KMS-11 (cell line): ENCODE measurements around the gene SLC30A1.

Experiments used
- H2AFZ ChIP-seq: fragments of 200-600 bp; sonication (generic); 2 replicates; pipeline ENCODE4 v1.6.1; 2016; ENCODE audit warnings: antibody characterized with exemption, mixed run types, low read depth
- H3K27ac ChIP-seq: fragments of 200-600 bp; sonication (generic); 2 replicates; pipeline ENCODE4 v1.6.1; 2016; ENCODE audit warnings: mild to moderate bottlenecking, mixed run types
- H3K27me3 ChIP-seq: fragments of 200-600 bp; sonication (generic); 2 replicates; pipeline ENCODE4 v1.6.1; 2017; ENCODE audit warnings: mild to moderate bottlenecking, low read depth, mixed run types, moderate library complexity; ENCODE audit not compliant: insufficient read depth
- H3K36me3 ChIP-seq: fragments of 200-600 bp; sonication (generic); 2 replicates; pipeline ENCODE4 v1.6.1; 2017; ENCODE audit warnings: mild to moderate bottlenecking, mixed run types; ENCODE audit not compliant: insufficient read depth
- H3K4me1 ChIP-seq: fragments of 200-600 bp; sonication (generic); 2 replicates; pipeline ENCODE4 v1.6.1; 2016; ENCODE audit warnings: mild to moderate bottlenecking, low read depth, mixed run types; ENCODE audit not compliant: poor library complexity, severe bottlenecking
- H3K4me2 ChIP-seq: fragments of 200-600 bp; sonication (generic); 2 replicates; pipeline ENCODE4 v1.7.0; 2016; ENCODE audit warnings: mild to moderate bottlenecking, mixed run types
- H3K4me3 ChIP-seq: fragments of 200-600 bp; sonication (generic); IDR thresholded peaks from 2 replicates; pipeline ENCODE4 v1.6.1; 2017; ENCODE audit warnings: low read depth, low read length, mixed read lengths; ENCODE audit not compliant: insufficient read depth
- H3K79me2 ChIP-seq: fragments of 200-600 bp; sonication (generic); 2 replicates; pipeline ENCODE4 v1.6.1; 2016; ENCODE audit warnings: low read depth, mixed run types; ENCODE audit not compliant: insufficient read depth
- H3K9ac ChIP-seq: fragments of 200-600 bp; sonication (generic); 2 replicates; pipeline ENCODE4 v1.6.1; 2016; ENCODE audit warnings: mild to moderate bottlenecking, mixed run types
- H4K20me1 ChIP-seq: fragments of 200-600 bp; sonication (generic); 2 replicates; pipeline ENCODE4 v1.6.1; 2016; ENCODE audit warnings: mild to moderate bottlenecking, mixed run types; ENCODE audit not compliant: insufficient read depth
- TF ChIP-seq, protein P1 (sequence below): fragments of 200-600 bp; sonication (generic); conservative IDR thresholded peaks from 2 replicates; pipeline ENCODE4 v1.6.1; 2017; ENCODE audit warnings: low read depth, mild to moderate bottlenecking, antibody characterized with exemption, low read length, moderate library complexity, mixed read lengths

The SLC30A1 gene

DNA sequence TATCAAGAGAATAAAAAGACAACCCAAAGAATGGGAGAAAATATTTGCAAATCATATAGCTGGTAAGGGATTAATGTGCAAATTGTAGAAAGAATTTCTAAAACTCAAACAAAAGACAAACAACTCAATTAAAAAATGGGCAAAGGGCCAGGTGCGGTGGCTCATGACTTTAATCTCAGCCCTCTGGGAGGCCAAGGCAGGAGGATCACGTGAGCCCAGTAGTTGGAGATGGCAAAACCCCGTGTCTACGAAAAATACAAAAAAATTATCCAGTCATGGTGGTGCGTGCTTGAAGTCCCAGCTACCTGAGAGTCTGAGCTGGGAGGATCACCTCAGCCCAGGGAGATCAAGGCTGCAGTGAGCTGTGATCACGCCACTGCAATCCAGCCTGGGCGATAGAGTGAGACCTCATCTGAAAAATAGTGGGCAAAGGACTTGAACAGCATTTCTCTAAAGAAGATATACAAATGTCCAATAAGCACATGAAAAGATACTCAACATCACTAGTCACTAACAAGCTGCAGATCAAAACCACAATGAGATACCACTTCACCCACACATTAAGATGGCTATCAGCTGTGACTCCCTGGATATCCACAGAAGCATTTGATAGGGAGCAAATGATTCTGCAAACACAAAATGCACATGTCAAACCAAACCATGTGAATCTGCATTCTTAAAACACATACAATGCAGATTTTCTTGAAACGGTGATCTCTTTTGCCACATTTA, 20.9 kb downstream of the SLC30A1 start:
- Histone ChIP-seq H3K27ac (no peak overlapping the region), H3K27me3 (no peaks in the 10 kb centered on the region), H4K20me1 (no peaks in the 10 kb centered on the region), H3K36me3 (no peaks in the 10 kb centered on the region), H3K4me3 (no peak overlapping the region), H3K4me1 (no peaks in the 10 kb centered on the region), H3K4me2 (no peak overlapping the region), H2AFZ (no peak overlapping the region), H3K9ac (no peak overlapping the region), H3K79me2 (no peaks in the 10 kb centered on the region)
- TF ChIP-seq, protein P1, sequence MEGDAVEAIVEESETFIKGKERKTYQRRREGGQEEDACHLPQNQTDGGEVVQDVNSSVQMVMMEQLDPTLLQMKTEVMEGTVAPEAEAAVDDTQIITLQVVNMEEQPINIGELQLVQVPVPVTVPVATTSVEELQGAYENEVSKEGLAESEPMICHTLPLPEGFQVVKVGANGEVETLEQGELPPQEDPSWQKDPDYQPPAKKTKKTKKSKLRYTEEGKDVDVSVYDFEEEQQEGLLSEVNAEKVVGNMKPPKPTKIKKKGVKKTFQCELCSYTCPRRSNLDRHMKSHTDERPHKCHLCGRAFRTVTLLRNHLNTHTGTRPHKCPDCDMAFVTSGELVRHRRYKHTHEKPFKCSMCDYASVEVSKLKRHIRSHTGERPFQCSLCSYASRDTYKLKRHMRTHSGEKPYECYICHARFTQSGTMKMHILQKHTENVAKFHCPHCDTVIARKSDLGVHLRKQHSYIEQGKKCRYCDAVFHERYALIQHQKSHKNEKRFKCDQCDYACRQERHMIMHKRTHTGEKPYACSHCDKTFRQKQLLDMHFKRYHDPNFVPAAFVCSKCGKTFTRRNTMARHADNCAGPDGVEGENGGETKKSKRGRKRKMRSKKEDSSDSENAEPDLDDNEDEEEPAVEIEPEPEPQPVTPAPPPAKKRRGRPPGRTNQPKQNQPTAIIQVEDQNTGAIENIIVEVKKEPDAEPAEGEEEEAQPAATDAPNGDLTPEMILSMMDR, result no peak

DNA sequence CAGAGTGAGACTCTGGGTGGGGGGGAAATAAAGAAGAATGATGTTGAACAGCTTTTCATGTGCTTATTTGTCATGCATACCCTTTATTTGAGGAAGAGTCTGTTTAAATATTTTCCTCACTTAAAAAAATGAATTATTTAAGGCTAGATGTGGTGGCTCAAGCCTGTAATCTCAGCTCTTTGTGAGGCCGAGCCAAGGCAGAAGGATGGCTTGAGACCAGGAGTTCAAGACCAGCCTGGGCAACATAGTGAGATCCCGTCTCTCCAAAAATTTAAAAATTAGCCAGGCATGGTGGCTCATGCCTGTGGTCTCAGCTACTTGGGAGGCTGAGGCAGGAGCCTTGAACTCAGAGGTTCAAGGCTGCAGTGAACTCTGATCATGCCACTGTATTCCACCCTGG, 25.4 kb downstream of the SLC30A1 start:
- TF ChIP-seq, protein P1, result no peak
- no peak overlapping the region for H3K4me3 ChIP-seq
- H3K27ac ChIP-seq, result no peak overlapping the region
- H3K36me3 ChIP-seq, result no peaks in the 10 kb centered on the region
- H3K27me3 ChIP-seq, result no peaks in the 10 kb centered on the region; the same call in 1 of the 2 replicates
- no peak overlapping the region for H3K4me2 ChIP-seq
- H3K79me2 ChIP-seq, result no peaks in the 10 kb centered on the region
- H2AFZ ChIP-seq, result no peak overlapping the region
- H3K9ac ChIP-seq, result no peak overlapping the region
- no peaks in the 10 kb centered on the region for H4K20me1 ChIP-seq
- H3K4me1 ChIP-seq, result peaks cover 2% of the 10 kb centered on the region

DNA sequence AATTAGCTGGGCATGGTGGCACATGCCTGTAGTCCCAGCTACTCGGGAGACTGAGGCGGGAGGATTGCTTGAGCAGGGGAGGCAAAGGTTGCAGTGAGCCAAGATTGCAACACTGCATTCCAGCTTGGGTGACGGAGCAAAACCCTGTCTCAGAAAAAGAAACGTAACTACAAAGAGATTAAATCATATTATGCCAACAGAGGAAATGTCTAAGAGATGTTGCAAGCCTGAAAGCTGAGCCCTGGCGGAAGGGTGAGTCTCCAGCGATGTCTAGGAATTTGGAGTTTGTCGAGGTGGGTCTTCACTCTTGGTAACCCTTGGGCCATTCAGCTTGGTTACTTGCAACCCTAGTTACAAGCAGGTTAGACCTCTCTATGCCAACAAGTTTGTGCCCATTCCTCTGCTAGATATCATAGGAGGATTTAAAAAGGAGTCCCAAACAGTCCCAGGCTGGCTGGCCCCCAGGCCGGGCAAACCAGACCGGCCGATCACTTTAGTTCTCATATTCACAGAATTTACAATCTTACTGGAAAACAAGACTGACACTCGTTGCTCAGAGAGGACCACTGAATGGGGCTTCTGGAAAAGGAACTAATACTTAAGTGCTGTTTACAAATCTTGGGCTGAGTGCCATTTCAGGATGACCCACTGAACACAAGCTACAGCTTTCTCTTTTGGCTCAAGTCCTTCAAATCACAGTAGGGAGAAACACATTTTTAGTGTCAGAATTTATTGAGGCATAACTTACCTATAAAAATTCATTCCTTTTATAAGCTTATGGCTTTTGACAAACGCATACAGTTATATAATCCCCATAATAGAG, 27.1 kb downstream of the SLC30A1 start:
- peaks cover 9% of the 10 kb centered on the region for H3K4me1 ChIP-seq
- H2AFZ ChIP-seq, result no peak overlapping the region
- H3K4me3 ChIP-seq, result no peak overlapping the region
- no peak overlapping the region for H3K9ac ChIP-seq
- H3K27me3 ChIP-seq, result no peaks in the 10 kb centered on the region; the same call in 1 of the 2 replicates
- H3K27ac ChIP-seq, result no peak overlapping the region
- H3K4me2 ChIP-seq, result no peak overlapping the region
- no peaks in the 10 kb centered on the region for H3K36me3 ChIP-seq
- TF ChIP-seq, protein P1, result no peak
- no peaks in the 10 kb centered on the region for H4K20me1 ChIP-seq
- H3K79me2 ChIP-seq, result no peaks in the 10 kb centered on the region

DNA sequence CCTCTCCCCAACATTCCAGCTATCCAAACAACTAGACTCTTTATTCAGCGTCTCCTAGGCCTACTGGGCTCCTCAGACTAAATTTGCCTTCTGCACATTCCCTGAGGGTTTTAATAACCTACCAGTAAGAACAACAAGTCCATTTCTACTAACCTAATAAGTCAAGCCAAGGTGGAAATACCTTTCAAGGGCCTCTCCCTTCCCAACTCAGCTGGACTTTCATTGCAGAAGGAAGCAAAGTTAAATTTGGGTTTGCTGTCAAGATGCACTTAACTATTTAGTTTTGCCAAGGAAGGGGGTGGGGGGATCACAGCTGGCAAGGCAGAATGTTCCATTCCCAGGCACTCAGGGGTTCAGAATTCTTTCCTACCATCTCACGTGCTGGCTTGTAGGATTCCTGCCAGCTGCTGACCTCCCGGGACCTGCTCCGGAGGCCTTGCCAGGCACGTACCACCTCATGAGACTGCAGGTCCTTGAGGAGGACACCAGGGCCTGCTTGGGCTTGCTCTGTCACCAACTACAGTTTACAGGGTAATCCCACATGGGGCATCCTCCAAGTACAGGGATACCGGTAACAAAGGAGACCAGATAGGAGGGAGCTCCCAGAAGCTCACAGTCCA, 29.8 kb downstream of the SLC30A1 start:
- no peak overlapping the region for H3K4me2 ChIP-seq
- H3K9ac ChIP-seq, result no peak overlapping the region
- H2AFZ ChIP-seq, result no peak overlapping the region
- no peaks in the 10 kb centered on the region; the same call in 1 of the 2 replicates for H3K27me3 ChIP-seq
- no peak overlapping the region for H3K4me3 ChIP-seq
- no peaks in the 10 kb centered on the region for H4K20me1 ChIP-seq
- H3K79me2 ChIP-seq, result no peaks in the 10 kb centered on the region
- TF ChIP-seq, protein P1, result no peak
- no peak overlapping the region for H3K27ac ChIP-seq
- no peaks in the 10 kb centered on the region for H3K36me3 ChIP-seq
- peaks cover 9% of the 10 kb centered on the region for H3K4me1 ChIP-seq
